GM12878 (cell line): Measurements from ENCODE around the gene MAVS. TPM values are rescaled to one million over a fixed set of nuclear protein-coding genes. Genes with fewer than 3 reads are reported as not detected.

ENCODE experiments used
- ATAC-seq: fragments of 200-7000 bp; cut with Tn5 transposase; 3 replicates; pipeline ENCODE4 v1.9.1; 2020; ENCODE audit warnings: mild to moderate bottlenecking, moderate library complexity
- BruUV-seq: library from RNA; stranded (reverse); fragments of 400-500 nt; replicated peaks from 2 replicates; lab custom pipeline; 2021; lab: Mats Ljungman, UMichigan
- CTCF ChIA-PET: fragments of 300-600 bp; sonication (Branson Sonifier 250); formaldehyde crosslinking; extraction: SDS; loops from one replicate; lab custom pipeline; 2021; ENCODE audit warnings: inconsistent platforms; lab: Yijun Ruan, JAX
- POLR2A ChIA-PET: fragments of 350-600 bp; formaldehyde crosslinking; extraction: SDS; loops from one replicate; lab custom pipeline; 2021; ENCODE audit warnings: inconsistent platforms; lab: Charles Lee
- RAD21 ChIA-PET: fragments of 300-600 bp; sonication (Branson Sonifier 250); formaldehyde crosslinking; loops from one replicate; lab custom pipeline; 2023; ENCODE audit warnings: antibody characterized with exemption; ENCODE audit not compliant: unreplicated experiment; lab: Charles Lee
- SMC1A ChIA-PET: fragments of 300-600 bp; sonication (Branson Sonifier 250); formaldehyde crosslinking; loops from one replicate; lab custom pipeline; 2023; ENCODE audit not compliant: unreplicated experiment, uncharacterized antibody; lab: Charles Lee
- DNase-seq: peaks from one replicate; pipeline ENCODE4 v3.0.0-alpha.2; 2011; ENCODE audit warnings: low read depth, low spot score
- FAIRE-seq: peaks from 3 replicates; lab custom pipeline; 2011; peaks lifted over from hg19 to GRCh38; lab: Jason Lieb, UNC
- H2AFZ ChIP-seq: 2 replicates; pipeline ENCODE4 v1.6.0; 2011; ENCODE audit warnings: low read depth, low read length, control low read depth; ENCODE audit not compliant: control insufficient read depth
- H3K27ac ChIP-seq: 2 replicates; pipeline ENCODE4 v1.5.1; 2011; ENCODE audit warnings: control low read depth; ENCODE audit not compliant: control insufficient read depth, insufficient read depth
- H3K27me3 ChIP-seq, 2 experiments: replicated peaks in 1 of 2; 2 replicates each; pipeline versions ENCODE4 v1.6.0 to v1.6.1; 2011; ENCODE audit warnings: low read length in 1 of 2; ENCODE audit not compliant: control insufficient read depth in 2 of 2, insufficient read depth in 2 of 2
- H3K36me3 ChIP-seq, 2 experiments: 2 replicates each; pipeline ENCODE4 v1.5.1; 2011; ENCODE audit warnings: low read length in 1 of 2; ENCODE audit not compliant: control insufficient read depth in 2 of 2, insufficient read depth in 2 of 2
- H3K4me1 ChIP-seq: 2 replicates; pipeline ENCODE4 v1.6.1; 2011; ENCODE audit warnings: mild to moderate bottlenecking, low read length, moderate library complexity, mixed read lengths; ENCODE audit not compliant: control insufficient read depth, insufficient read depth
- H3K4me2 ChIP-seq: 2 replicates; pipeline ENCODE4 v1.6.0; 2011; ENCODE audit warnings: control low read depth; ENCODE audit not compliant: control insufficient read depth, insufficient read depth
- H3K4me3 ChIP-seq: fragments of 200-600 bp; sonication (generic); 2 replicates; pipeline ENCODE4 v1.5.1; 2016
- H3K79me2 ChIP-seq: 2 replicates; pipeline ENCODE4 v1.6.0; 2011; ENCODE audit warnings: low read length; ENCODE audit not compliant: control insufficient read depth, insufficient read depth
- H3K9ac ChIP-seq: 2 replicates; pipeline ENCODE4 v1.8.0; 2011; ENCODE audit warnings: low read length, control low read depth, mixed read lengths; ENCODE audit not compliant: control insufficient read depth, insufficient read depth
- H3K9me3 ChIP-seq: replicated peaks from 3 replicates; pipeline ENCODE4 v1.5.1; 2011; ENCODE audit warnings: mild to moderate bottlenecking, low read length; ENCODE audit not compliant: control insufficient read depth, insufficient read depth
- H4K20me1 ChIP-seq: 2 replicates; pipeline ENCODE4 v1.6.0; 2011; ENCODE audit not compliant: control insufficient read depth, insufficient read depth
- KAT2A ChIP-seq: conservative IDR thresholded peaks from 2 replicates; pipeline ENCODE4 v1.6.1; 2011; ENCODE audit warnings: low read depth, low read length; ENCODE audit not compliant: control insufficient read depth
- SPI1 ChIP-seq: IDR thresholded peaks from 2 replicates; pipeline ENCODE4 v1.6.1; 2011; ENCODE audit warnings: low read depth, mild to moderate bottlenecking, low read length, moderate library complexity, borderline replicate concordance; ENCODE audit not compliant: insufficient read depth
- WGBS: methylation state at CpG from one replicate; pipeline ENCODE4 v1.1.6; 2016; ENCODE audit warnings: low lambda C conversion rate; ENCODE audit not compliant: insufficient replicate concordance, insufficient coverage; ENCODE audit errors: missing lambda C conversion rate; 5-methylcytosine and 5-hydroxymethylcytosine counted together
- in situ Hi-C: fragments of 300-500 bp; cut with MboI; formaldehyde crosslinking; loops from 9 replicates; pipeline ENCODE4 v1.14.3; 2018; ENCODE audit warnings: mixed read lengths
- intact Hi-C: fragments of 100-400 bp; cut with micrococcal nuclease; formaldehyde crosslinking; loops from one replicate; pipeline ENCODE4 v1.14.2; 2022; ENCODE audit not compliant: unreplicated experiment
- polyA plus RNA-seq, 11 experiments: library from polyadenylated mRNA; depleted of rRNA in 4 of 11; unstranded in 6 of 11; stranded (reverse) in 5 of 11; fragments of >200 nt; fragmentation: Nextera tagmentation in 4 of 11; fragmentation: Illumina TruSeq in 1 of 11; extraction: Ambion mirVana in 4 of 11; extraction: Trizol in 1 of 11; gene quantifications; 1 replicate in 1 of 11; 2 replicates in 10 of 11; pipeline versions ENCODE4 v1.2.1 to v1.2.3, GENCODE V29; 2011 to 2016; ENCODE audit warnings: inconsistent platforms in 2 of 11, missing spikeins in 2 of 11, low read depth in 1 of 11
- total RNA-seq, 4 experiments: library from RNA; depleted of rRNA in 3 of 4; stranded (reverse); fragments of >200 nt in 3 of 4; fragmentation: Illumina TruSeq in 1 of 4; extraction: Trizol in 1 of 4; gene quantifications; 2 replicates each; pipeline versions ENCODE4 v1.2.1 to v1.2.3, GENCODE V29; 2013 to 2021
- TF ChIP-seq, protein P1 (sequence below): IDR thresholded peaks from 2 replicates; pipeline ENCODE4 v1.6.1; 2012; ENCODE audit warnings: low read depth, low read length, improper control_type of control experiment
- TF ChIP-seq, protein P2 (sequence below): fragments of 450-650 bp; IDR thresholded peaks from 2 replicates; pipeline ENCODE4 v1.6.1; 2017; ENCODE audit warnings: antibody characterized with exemption, mild to moderate bottlenecking, moderate library complexity
- TF ChIP-seq, protein P3 (sequence below): fragments of 450-650 bp; formaldehyde crosslinking; IDR thresholded peaks from 2 replicates; pipeline ENCODE4 v1.4.0; 2022; ENCODE audit warnings: mild to moderate bottlenecking, moderate library complexity

Gene MAVS
- total and polyA plus RNA-seq, 10 of the 15 experiments (the other 5 are each of a cell fraction or from before 2014, with no cell fraction given) = 1.6 to 25.2 (median 12.6) TPM

DNA sequence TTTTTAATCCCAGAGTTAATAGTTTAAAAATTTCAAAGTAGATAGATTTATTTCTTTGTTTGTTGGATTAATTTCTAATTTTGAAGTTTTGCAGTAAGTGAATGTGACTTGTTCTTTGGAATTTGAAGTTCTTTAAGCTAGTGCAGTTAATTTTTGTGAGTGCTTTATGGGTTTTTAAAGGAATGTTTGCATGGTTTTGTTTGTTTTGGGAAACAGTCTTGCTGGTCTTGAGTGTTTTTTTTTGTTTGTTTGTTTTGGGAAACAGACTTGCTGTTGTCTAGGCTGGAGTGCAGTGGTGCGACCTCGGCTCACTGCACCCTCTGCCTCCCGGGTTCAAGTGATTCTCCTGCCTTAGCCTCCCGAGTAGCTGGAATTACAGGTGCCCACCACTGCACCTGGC, 52.0 kb downstream of the MAVS start:
- Histone ChIP-seq H3K79me2 (peaks cover 93% of the 10 kb centered on the region), H3K9me3 (no peaks in the 10 kb centered on the region), H3K27ac (no peak overlapping the region), H3K9ac (no peak overlapping the region), H3K4me3 (peak overlapping the region; percentile 34; the same call in 1 of the 2 replicates), H2AFZ (no peak overlapping the region), H3K27me3 (no peaks in the 10 kb centered on the region), H3K4me1 (peaks cover 25% of the 10 kb centered on the region), H4K20me1 (peaks cover 12% of the 10 kb centered on the region), H3K36me3 (peaks cover 2 to 5% of the 10 kb centered on the region in 2 experiments; a peak in 3 of 4 replicates), H3K4me2 (no peak overlapping the region)
- WGBS = 54% methylated on average over 4 of the region's 4 CpGs
- DNase-seq (no peak), FAIRE-seq (no peak), ATAC-seq (no peak)
- no TSS peak for BruUV-seq
- ChIA-PET POLR2A (interaction anchor here (0.7 kb wide), 1 partner anchor 70 kb away, joined by 3 read pairs; no protein-coding TSS in a partner anchor), RAD21 (interaction anchor here (2.4 kb wide), 1 partner anchor 8 kb away, joined by 10 read pairs; no protein-coding TSS in a partner anchor), CTCF (interaction anchor here (0.9 kb wide), 1 partner anchor 12 kb away, joined by 6 read pairs; no protein-coding TSS in a partner anchor), SMC1A (interaction anchor here (9.8 kb wide), 1 partner anchor 8 kb away, joined by 69 read pairs; no protein-coding TSS in a partner anchor)
- in situ Hi-C loops (no loop called here), intact Hi-C loops (no loop called here)
- no peak for TF ChIP-seq KAT2A
- no peak for TF ChIP-seq SPI1
- TF ChIP-seq, protein P1, sequence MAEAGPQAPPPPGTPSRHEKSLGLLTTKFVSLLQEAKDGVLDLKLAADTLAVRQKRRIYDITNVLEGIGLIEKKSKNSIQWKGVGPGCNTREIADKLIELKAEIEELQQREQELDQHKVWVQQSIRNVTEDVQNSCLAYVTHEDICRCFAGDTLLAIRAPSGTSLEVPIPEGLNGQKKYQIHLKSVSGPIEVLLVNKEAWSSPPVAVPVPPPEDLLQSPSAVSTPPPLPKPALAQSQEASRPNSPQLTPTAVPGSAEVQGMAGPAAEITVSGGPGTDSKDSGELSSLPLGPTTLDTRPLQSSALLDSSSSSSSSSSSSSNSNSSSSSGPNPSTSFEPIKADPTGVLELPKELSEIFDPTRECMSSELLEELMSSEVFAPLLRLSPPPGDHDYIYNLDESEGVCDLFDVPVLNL = no peak
- TF ChIP-seq, protein P2, sequence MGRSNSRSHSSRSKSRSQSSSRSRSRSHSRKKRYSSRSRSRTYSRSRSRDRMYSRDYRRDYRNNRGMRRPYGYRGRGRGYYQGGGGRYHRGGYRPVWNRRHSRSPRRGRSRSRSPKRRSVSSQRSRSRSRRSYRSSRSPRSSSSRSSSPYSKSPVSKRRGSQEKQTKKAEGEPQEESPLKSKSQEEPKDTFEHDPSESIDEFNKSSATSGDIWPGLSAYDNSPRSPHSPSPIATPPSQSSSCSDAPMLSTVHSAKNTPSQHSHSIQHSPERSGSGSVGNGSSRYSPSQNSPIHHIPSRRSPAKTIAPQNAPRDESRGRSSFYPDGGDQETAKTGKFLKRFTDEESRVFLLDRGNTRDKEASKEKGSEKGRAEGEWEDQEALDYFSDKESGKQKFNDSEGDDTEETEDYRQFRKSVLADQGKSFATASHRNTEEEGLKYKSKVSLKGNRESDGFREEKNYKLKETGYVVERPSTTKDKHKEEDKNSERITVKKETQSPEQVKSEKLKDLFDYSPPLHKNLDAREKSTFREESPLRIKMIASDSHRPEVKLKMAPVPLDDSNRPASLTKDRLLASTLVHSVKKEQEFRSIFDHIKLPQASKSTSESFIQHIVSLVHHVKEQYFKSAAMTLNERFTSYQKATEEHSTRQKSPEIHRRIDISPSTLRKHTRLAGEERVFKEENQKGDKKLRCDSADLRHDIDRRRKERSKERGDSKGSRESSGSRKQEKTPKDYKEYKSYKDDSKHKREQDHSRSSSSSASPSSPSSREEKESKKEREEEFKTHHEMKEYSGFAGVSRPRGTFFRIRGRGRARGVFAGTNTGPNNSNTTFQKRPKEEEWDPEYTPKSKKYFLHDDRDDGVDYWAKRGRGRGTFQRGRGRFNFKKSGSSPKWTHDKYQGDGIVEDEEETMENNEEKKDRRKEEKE = no peak
- TF ChIP-seq, protein P3, sequence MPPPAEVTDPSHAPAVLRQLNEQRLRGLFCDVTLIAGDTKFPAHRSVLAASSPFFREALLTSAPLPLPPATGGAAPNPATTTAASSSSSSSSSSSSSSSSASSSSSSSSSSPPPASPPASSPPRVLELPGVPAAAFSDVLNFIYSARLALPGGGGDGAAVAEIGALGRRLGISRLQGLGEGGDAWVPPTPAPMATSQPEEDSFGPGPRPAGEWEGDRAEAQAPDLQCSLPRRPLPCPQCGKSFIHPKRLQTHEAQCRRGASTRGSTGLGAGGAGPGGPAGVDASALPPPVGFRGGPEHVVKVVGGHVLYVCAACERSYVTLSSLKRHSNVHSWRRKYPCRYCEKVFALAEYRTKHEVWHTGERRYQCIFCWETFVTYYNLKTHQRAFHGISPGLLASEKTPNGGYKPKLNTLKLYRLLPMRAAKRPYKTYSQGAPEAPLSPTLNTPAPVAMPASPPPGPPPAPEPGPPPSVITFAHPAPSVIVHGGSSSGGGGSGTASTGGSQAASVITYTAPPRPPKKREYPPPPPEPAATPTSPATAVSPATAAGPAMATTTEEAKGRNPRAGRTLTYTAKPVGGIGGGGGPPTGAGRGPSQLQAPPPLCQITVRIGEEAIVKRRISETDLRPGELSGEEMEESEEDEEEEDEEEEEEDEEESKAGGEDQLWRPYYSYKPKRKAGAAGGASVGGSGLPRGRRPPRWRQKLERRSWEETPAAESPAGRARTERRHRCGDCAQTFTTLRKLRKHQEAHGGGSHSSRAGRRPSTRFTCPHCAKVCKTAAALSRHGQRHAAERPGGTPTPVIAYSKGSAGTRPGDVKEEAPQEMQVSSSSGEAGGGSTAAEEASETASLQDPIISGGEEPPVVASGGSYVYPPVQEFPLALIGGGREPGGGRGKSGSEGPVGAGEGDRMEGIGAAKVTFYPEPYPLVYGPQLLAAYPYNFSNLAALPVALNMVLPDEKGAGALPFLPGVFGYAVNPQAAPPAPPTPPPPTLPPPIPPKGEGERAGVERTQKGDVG (CRISPR knock-in tag) = no peak
